ENCODE data around the gene PALLD. TPM values are rescaled to one million over a fixed set of nuclear protein-coding genes. Genes with fewer than 3 reads are reported as not detected.

Gene PALLD
- total RNA-seq, 1 donor from 2014 or later: 179 TPM

DNA sequence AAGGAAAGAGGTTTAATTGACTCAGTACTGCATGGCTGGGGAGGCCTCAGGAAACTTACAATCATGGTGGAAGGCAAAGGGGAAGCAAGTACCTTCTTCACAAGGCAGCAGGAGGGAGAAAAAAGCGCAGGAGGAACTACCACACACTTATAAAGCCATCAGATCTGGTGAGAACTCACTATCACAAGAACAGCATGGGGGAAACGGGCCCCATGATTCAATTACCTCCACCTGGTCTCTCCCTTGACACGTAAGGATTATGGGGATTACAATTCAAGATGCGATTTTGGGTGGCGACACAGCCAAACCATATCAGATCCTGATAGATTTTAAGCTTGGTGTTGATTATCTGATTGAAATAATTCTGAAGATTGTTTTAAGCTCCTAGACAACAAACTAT is 294.5 kb downstream of the PALLD start:
- DNase-seq: no peak
- Histone ChIP-seq H3K9me3 (no peaks in the 10 kb centered on the region), H3K4me3 (no peak overlapping the region), H3K36me3 (no peaks in the 10 kb centered on the region), H3K27ac (no peak overlapping the region), H3K4me1 (peaks cover 3% of the 10 kb centered on the region), H3K27me3 (no peaks in the 10 kb centered on the region)
- TF ChIP-seq CTCF (IDR thresholded peaks at IDR 0.05): no peak
- intact Hi-C loops (cut with DNase I): no loop called here
- ATAC-seq: no peak

DNA sequence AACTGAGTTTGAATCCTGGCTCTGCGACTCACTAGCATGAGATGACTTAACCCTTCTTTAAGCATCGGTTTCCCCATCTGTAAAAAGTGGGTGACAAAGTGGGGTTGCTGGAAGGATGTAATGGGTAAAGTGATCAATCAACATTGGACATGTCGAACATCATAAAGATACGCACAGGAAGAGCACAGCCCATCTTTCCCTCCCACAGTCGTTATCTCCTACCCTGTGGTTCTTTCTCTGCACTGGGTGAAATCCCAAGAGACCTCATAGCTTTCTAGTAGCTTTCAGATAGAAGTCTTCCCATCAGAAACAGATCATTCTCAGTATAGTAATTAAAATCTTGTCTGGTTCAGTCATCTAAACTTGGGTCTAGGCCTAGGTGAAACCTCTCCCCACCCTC is 296.7 kb downstream of the PALLD start:
- Histone ChIP-seq H3K4me1 (peaks cover 16% of the 10 kb centered on the region), H3K4me3 (no peak overlapping the region), H3K36me3 (no peaks in the 10 kb centered on the region), H3K27me3 (no peaks in the 10 kb centered on the region), H3K27ac (no peak overlapping the region), H3K9me3 (no peaks in the 10 kb centered on the region)
- no peak for TF ChIP-seq CTCF (IDR thresholded peaks at IDR 0.05)
- intact Hi-C loops (cut with DNase I): no loop called here
- DNase-seq (no peak), ATAC-seq (no peak)

DNA sequence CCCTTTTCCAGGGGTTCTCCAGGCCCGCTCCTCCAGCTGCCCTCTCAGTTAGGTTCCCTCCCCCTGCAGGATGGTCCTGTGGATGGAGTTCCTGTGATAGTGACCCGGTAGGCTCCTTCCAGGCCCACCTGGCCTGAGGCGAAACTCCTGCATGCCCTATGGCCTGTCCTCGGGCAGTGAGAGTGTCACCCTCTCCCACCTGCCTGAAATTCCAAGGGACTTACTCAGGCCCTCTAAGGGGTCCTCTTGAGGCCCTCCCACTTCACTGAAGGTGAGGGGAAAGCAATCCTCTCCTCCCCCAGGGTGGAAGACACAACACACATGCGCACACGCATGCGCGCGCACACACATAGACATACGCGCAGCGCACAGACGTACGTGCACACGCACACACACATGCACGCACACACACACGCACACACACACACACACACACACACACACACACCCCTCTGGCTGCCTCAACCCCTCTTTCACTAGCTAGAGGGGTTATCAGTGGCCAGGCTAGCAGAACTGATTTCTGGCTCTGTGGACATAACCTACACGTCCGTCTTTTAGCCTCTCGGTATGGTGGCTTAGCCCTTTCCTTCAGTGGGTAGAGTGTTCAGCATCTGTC is 297.3 kb downstream of the PALLD start:
- intact Hi-C loops (cut with DNase I): no loop called here

DNA sequence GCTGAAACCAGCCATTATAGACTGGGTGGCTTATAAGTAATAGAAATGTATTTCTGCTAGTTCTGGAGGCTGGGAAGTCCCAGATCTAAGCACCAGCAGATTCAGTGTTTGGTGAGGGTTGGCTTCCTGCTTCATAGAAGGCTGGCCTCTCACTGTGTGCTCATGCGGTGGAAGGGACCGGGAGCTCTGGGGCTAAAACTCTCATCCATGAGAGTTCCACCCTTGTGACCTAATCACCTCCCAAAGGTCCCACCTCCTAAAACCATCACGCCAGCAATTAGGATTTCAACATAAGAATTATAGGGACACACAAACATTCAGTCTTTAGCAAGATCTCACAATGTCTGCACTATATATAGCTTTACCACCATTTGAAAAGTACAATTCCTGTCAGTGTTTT is 298.0 kb downstream of the PALLD start:
- Histone ChIP-seq H3K27me3 (no peaks in the 10 kb centered on the region), H3K36me3 (no peaks in the 10 kb centered on the region), H3K9me3 (no peaks in the 10 kb centered on the region), H3K4me3 (no peak overlapping the region), H3K27ac (no peak overlapping the region), H3K4me1 (peaks cover 16% of the 10 kb centered on the region)
- ATAC-seq (peak; percentile 59), DNase-seq (no peak)
- TF ChIP-seq CTCF (IDR thresholded peaks at IDR 0.05): no peak
- intact Hi-C loops (cut with DNase I): no loop called here

More for the DNA sequence above, 297.3 kb downstream of the PALLD start:
- no peak overlapping the region for H3K4me3 ChIP-seq
- no peak for ATAC-seq
- H3K27me3 ChIP-seq: no peaks in the 10 kb centered on the region
- no peak overlapping the region for H3K27ac ChIP-seq
- TF ChIP-seq CTCF (IDR thresholded peaks at IDR 0.05): no peak
- H3K36me3 ChIP-seq: no peaks in the 10 kb centered on the region
- peaks cover 16% of the 10 kb centered on the region for H3K4me1 ChIP-seq
- no peak for DNase-seq
- no peaks in the 10 kb centered on the region for H3K9me3 ChIP-seq

GRCh38 chr4:168795346-168795745 is 298.5 kb downstream of the PALLD start:
- no peak overlapping the region for H3K27ac ChIP-seq
- peaks cover 16% of the 10 kb centered on the region for H3K4me1 ChIP-seq
- no peak overlapping the region for H3K4me3 ChIP-seq
- H3K9me3 ChIP-seq: no peaks in the 10 kb centered on the region
- H3K36me3 ChIP-seq: no peaks in the 10 kb centered on the region
- no peak for DNase-seq
- intact Hi-C loops (cut with DNase I): no loop called here
- no peak for TF ChIP-seq CTCF (IDR thresholded peaks at IDR 0.05)
- no peaks in the 10 kb centered on the region for H3K27me3 ChIP-seq
- no peak for ATAC-seq

All from upper lobe of right lung (tissue), 1 donor.